ENCODE results near the gene DNAJB6. TPM values are rescaled to one million over a fixed set of nuclear protein-coding genes. Genes with fewer than 3 reads are reported as not detected.
"Not testable (repeated sequence)": the region's sequence is repeated elsewhere in the genome, so short reads cannot be mapped to it uniquely, and the experiment has no call there.

Gene DNAJB6
- total RNA-seq, 1 donor from 2014 or later: 93.1 TPM

- no peak for DNase-seq (ENCODE audit: extremely low spot score in 2 of 2)
- H3K27me3 ChIP-seq: no peaks in the 10 kb centered on the region
- no peaks in the 10 kb centered on the region for H3K36me3 ChIP-seq
- no peaks in the 10 kb centered on the region for H3K9me3 ChIP-seq
- H3K4me1 ChIP-seq: no peaks in the 10 kb centered on the region
- no peak for TF ChIP-seq POLR2AphosphoS5 (IDR thresholded peaks at IDR 0.05; ENCODE audit: insufficient read depth in 1 of 2, low read depth in 1 of 2)
- no peak for TF ChIP-seq CTCF (IDR thresholded peaks at IDR 0.05)
- no peak for TF ChIP-seq POLR2A (IDR thresholded peaks at IDR 0.05)
- no peak overlapping the region for H3K4me3 ChIP-seq
- no peak overlapping the region for H3K27ac ChIP-seq
- intact Hi-C loops (cut with DNase I): no loop called here
Observed at GRCh38 chr7:157323401-157323800, 13.4 kb upstream of the DNAJB6 start.

- Histone ChIP-seq H3K4me3 (no peak overlapping the region), H3K27me3 (no peaks in the 10 kb centered on the region), H3K36me3 (no peaks in the 10 kb centered on the region), H3K4me1 (no peaks in the 10 kb centered on the region), H3K27ac (no peak overlapping the region), H3K9me3 (no peaks in the 10 kb centered on the region)
- TF ChIP-seq CTCF (IDR thresholded peaks at IDR 0.05): no peak
- no peak for TF ChIP-seq POLR2A (IDR thresholded peaks at IDR 0.05)
- TF ChIP-seq POLR2AphosphoS5 (IDR thresholded peaks at IDR 0.05; ENCODE audit: insufficient read depth in 1 of 2, low read depth in 1 of 2): no peak
- DNase-seq (ENCODE audit: extremely low spot score in 2 of 2): no peak
- intact Hi-C loops (cut with DNase I): no loop called here
Observed at GRCh38 chr7:157329447-157329846, 7.4 kb upstream of the DNAJB6 start.

GRCh38 chr7:157330567-157330966 lies 6.2 kb upstream of the DNAJB6 start:
- H3K4me3 ChIP-seq; H3K36me3 ChIP-seq; intact Hi-C loops (cut with DNase I); H3K27ac ChIP-seq; H3K27me3 ChIP-seq; DNase-seq (ENCODE audit: extremely low spot score in 2 of 2); H3K9me3 ChIP-seq; H3K4me1 ChIP-seq: not testable (repeated sequence)

GRCh38 chr7:157331049-157331448 lies 5.8 kb upstream of the DNAJB6 start:
- H3K36me3 ChIP-seq; intact Hi-C loops (cut with DNase I); H3K4me3 ChIP-seq; H3K9me3 ChIP-seq; H3K27me3 ChIP-seq; H3K4me1 ChIP-seq; H3K27ac ChIP-seq; DNase-seq (ENCODE audit: extremely low spot score in 2 of 2): not testable (repeated sequence)

GRCh38 chr7:157335236-157335635 lies 1.6 kb upstream of the DNAJB6 start:
- H3K4me1 ChIP-seq: peaks cover 31% of the 10 kb centered on the region
- no peak overlapping the region for H3K27ac ChIP-seq
- H3K36me3 ChIP-seq: no peaks in the 10 kb centered on the region
- H3K9me3 ChIP-seq: no peaks in the 10 kb centered on the region
- no peak overlapping the region for H3K4me3 ChIP-seq
- H3K27me3 ChIP-seq: no peaks in the 10 kb centered on the region
- TF ChIP-seq CTCF (IDR thresholded peaks at IDR 0.05) (no peak), POLR2AphosphoS5 (IDR thresholded peaks at IDR 0.05; ENCODE audit: insufficient read depth in 1 of 2, low read depth in 1 of 2) (no peak), POLR2A (IDR thresholded peaks at IDR 0.05) (no peak)
- intact Hi-C loops (cut with DNase I): no loop called here
- DNase-seq (ENCODE audit: extremely low spot score in 2 of 2): no peak

- Histone ChIP-seq H3K27me3 (no peaks in the 10 kb centered on the region), H3K36me3 (no peaks in the 10 kb centered on the region), H3K4me3 (peak overlapping the region; percentile 62 to 71), H3K27ac (peak overlapping the region; percentile 99), H3K4me1 (peaks cover 39% of the 10 kb centered on the region), H3K9me3 (no peaks in the 10 kb centered on the region)
- TF ChIP-seq POLR2AphosphoS5 (IDR thresholded peaks at IDR 0.05; ENCODE audit: insufficient read depth in 1 of 2, low read depth in 1 of 2): no peak
- intact Hi-C loops (cut with DNase I): no loop called here
- no peak for DNase-seq (ENCODE audit: extremely low spot score in 2 of 2)
Observed at GRCh38 chr7:157335991-157336382, 817 bp upstream of the DNAJB6 start.

All from vagina (tissue), 2 donors.